NCI-H2029 treated with DMSO at 0.1 percent for 48 hours (cell line): ENCODE data around the gene ZNF367.
"Not testable (repeated sequence)": the region's sequence is repeated elsewhere in the genome, so short reads cannot be mapped to it uniquely, and the experiment has no call there.

ENCODE experiments used
- DNase-seq: peaks from one replicate; lab custom pipeline; 2025; lab: John Stamatoyannopoulos, UW

The ZNF367 gene

GRCh38 chr9:96361668-96362067, 56.5 kb downstream of the ZNF367 start:
- DNase-seq, result no peak

- DNase-seq, result no peak
These were observed 57.2 kb downstream of the ZNF367 start for GRCh38 chr9:96360976-96361375.

GRCh38 chr9:96360523-96360922, 57.6 kb downstream of the ZNF367 start:
- not testable (repeated sequence) for DNase-seq

GRCh38 chr9:96350866-96351265, 67.3 kb downstream of the ZNF367 start:
- DNase-seq, result no peak

GRCh38 chr9:96348261-96348660, 69.9 kb downstream of the ZNF367 start:
- DNase-seq, result no peak

GRCh38 chr9:96345551-96345950, 72.6 kb downstream of the ZNF367 start:
- no peak for DNase-seq

GRCh38 chr9:96344458-96345180, 73.6 kb downstream of the ZNF367 start:
- DNase-seq, result peak; percentile 37

- DNase-seq, result no peak
These were observed 74.4 kb downstream of the ZNF367 start for GRCh38 chr9:96343515-96344360.

- DNase-seq, result no peak
These were observed 75.5 kb downstream of the ZNF367 start for GRCh38 chr9:96342571-96343245.

GRCh38 chr9:96340707-96341106, 77.5 kb downstream of the ZNF367 start:
- no peak for DNase-seq

- DNase-seq, result no peak
These were observed 79.9 kb downstream of the ZNF367 start for GRCh38 chr9:96338299-96338698.
